ENCODE results near the gene SPO11. TPM values are rescaled to one million over a fixed set of nuclear protein-coding genes. Genes with fewer than 3 reads are reported as not detected.
A peak's percentile ranks its signal among the peaks of the same experiment; 100 is the strongest.

SPO11 gene
- total RNA-seq, 3 donors from 2014 or later (not counting 1 experiment from before 2014, with no cell fraction given): not detected

DNA sequence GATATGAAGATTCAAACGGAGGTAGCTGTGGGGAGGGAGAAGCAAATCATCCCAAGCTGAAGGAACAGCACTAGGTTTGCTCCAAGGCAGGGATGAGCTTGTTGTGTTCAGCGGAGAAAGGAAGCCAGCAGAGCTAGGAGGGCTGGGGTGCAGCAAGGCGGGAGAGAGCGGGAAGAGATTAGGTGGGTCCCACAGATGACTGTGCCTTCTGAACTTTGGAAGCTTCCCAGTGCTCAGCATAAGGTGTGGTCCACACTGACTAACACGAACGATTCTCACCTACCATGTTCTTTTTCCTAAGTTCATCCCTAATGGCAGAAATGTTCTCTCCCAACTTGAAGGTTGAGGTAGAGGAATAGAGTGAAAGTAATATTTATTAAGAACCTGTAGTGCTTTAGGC, 22.7 kb downstream of the SPO11 start:
- TF ChIP-seq CTCF (IDR thresholded peaks at IDR 0.05): no peak
- peak overlapping the region; percentile 86 for H3K4me3 Mint-ChIP-seq
- ATAC-seq (no peak), DNase-seq (no peak)
- Histone ChIP-seq H3K4me3 (ENCODE audit: low read length) (no peak overlapping the region), H3K27ac (ENCODE audit: low read length) (no peak overlapping the region), H3K27me3 (ENCODE audit: control insufficient read depth, insufficient read depth, low read length) (no peaks in the 10 kb centered on the region), H3K9me3 (ENCODE audit: control insufficient read depth, insufficient read depth, low read length) (no peaks in the 10 kb centered on the region), H3K4me1 (ENCODE audit: control insufficient read depth, insufficient read depth, low read length) (peaks cover 10% of the 10 kb centered on the region), H3K36me3 (ENCODE audit: control insufficient read depth, insufficient read depth, low read length) (peaks cover 35% of the 10 kb centered on the region)
- intact Hi-C loops (cut with micrococcal nuclease): no loop called here
- H3K36me3 Mint-ChIP-seq: peaks cover 14% of the 10 kb centered on the region
- no peaks in the 10 kb centered on the region for H3K27me3 Mint-ChIP-seq (ENCODE audit: low read depth in 2 of 2)
- peak overlapping the region; percentile 77 to 83 for H3K27ac Mint-ChIP-seq
- WGBS (ENCODE audit: insufficient coverage): 89% methylated on average over 4 of the region's 6 CpGs
- H3K9me3 Mint-ChIP-seq: no peaks in the 10 kb centered on the region
- H3K4me1 Mint-ChIP-seq: peaks cover 25% of the 10 kb centered on the region in 2 donors

DNA sequence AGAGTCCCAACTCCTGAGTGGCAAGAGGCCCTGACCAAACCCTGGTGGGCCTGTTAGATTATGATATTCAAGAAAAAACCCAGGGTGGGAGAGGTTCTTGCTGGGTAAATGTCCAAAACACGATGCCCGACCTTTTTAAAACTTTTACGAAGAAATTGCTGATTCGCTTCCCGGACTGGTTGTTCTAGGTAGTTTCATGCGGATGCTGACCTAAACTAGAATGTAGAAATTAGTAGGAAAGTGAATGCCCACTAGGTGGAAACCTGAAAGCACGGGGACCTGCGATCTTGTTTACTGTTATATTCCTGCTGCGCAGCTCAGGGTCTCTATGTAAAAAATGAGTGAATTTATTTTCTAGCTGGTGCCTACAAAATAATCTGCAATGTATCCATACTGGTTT, 23.7 kb downstream of the SPO11 start:
- peaks cover 25% of the 10 kb centered on the region in 2 donors for H3K4me1 Mint-ChIP-seq
- peaks cover 10% of the 10 kb centered on the region for H3K4me1 ChIP-seq (ENCODE audit: control insufficient read depth, insufficient read depth, low read length)
- peak overlapping the region; percentile 59 for H3K4me3 Mint-ChIP-seq
- H3K27me3 Mint-ChIP-seq (ENCODE audit: low read depth in 2 of 2): no peaks in the 10 kb centered on the region
- H3K27me3 ChIP-seq (ENCODE audit: control insufficient read depth, insufficient read depth, low read length): no peaks in the 10 kb centered on the region
- no peaks in the 10 kb centered on the region for H3K9me3 ChIP-seq (ENCODE audit: control insufficient read depth, insufficient read depth, low read length)
- no peaks in the 10 kb centered on the region for H3K9me3 Mint-ChIP-seq
- intact Hi-C loops (cut with micrococcal nuclease): no loop called here
- peaks cover 35% of the 10 kb centered on the region for H3K36me3 ChIP-seq (ENCODE audit: control insufficient read depth, insufficient read depth, low read length)
- 96% methylated on average over 9 of the region's 9 CpGs for WGBS (ENCODE audit: insufficient coverage)
- no peak overlapping the region for H3K4me3 ChIP-seq (ENCODE audit: low read length)
- ATAC-seq (no peak), DNase-seq (no peak)
- TF ChIP-seq CTCF (IDR thresholded peaks at IDR 0.05): no peak
- no peak overlapping the region for H3K27ac ChIP-seq (ENCODE audit: low read length)
- peak overlapping the region in 1 of 2 donors; percentile 1 for H3K27ac Mint-ChIP-seq
- peaks cover 14% of the 10 kb centered on the region for H3K36me3 Mint-ChIP-seq

DNA sequence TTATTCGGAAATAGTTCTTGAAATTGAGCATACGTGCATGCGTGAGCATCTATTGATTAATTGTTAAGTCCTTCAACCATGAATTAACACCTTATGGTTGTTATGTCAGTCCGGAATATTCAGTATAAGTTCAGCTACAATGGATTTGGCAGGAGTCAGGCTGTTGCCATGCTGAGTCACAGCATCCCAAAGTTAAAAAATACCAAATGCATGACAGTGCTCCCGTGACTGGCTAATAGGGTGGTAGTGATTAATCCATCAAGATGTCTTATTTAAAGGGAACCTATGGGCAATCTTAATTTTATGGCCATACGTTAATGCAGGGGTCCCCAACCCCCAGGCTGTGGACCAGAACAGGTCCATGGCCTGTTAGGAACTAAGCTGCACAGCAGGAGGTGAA, 31.9 kb downstream of the SPO11 start:
- H3K4me1 Mint-ChIP-seq: no peaks in the 10 kb centered on the region
- Histone ChIP-seq H3K36me3 (ENCODE audit: control insufficient read depth, insufficient read depth, low read length) (peaks cover 43% of the 10 kb centered on the region), H3K4me1 (ENCODE audit: control insufficient read depth, insufficient read depth, low read length) (no peaks in the 10 kb centered on the region), H3K27ac (ENCODE audit: low read length) (no peak overlapping the region), H3K27me3 (ENCODE audit: control insufficient read depth, insufficient read depth, low read length) (no peaks in the 10 kb centered on the region), H3K4me3 (ENCODE audit: low read length) (no peak overlapping the region), H3K9me3 (ENCODE audit: control insufficient read depth, insufficient read depth, low read length) (no peaks in the 10 kb centered on the region)
- ATAC-seq (no peak), DNase-seq (no peak)
- no peaks in the 10 kb centered on the region for H3K27me3 Mint-ChIP-seq (ENCODE audit: low read depth in 2 of 2)
- WGBS (ENCODE audit: insufficient coverage): 100% methylated on average over 6 of the region's 6 CpGs
- H3K36me3 Mint-ChIP-seq: peaks cover under 1% of the 10 kb centered on the region
- H3K9me3 Mint-ChIP-seq: no peaks in the 10 kb centered on the region
- H3K27ac Mint-ChIP-seq: no peak overlapping the region
- no peak for TF ChIP-seq CTCF (IDR thresholded peaks at IDR 0.05)
- intact Hi-C loops (cut with micrococcal nuclease): no loop called here
- H3K4me3 Mint-ChIP-seq: no peak overlapping the region

DNA sequence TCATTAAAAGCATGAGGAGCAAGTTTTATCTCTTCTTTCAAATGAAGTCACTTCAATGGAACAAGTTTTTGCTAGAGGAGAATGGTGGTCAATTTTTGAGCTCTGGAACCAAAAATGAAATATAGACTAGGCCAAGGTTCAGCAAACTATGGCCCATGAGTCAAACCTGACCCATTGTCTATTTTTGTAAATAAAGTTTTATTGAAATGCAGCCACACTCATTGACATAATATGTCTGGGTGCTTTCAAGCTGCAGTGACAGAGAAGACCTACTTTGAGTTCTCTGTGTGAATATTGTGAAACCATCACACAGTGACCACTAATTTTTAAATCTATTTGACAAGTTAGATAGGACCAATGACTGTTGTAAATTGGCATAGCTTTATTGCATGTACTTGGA, 34.8 kb downstream of the SPO11 start:
- H3K4me3 Mint-ChIP-seq: no peak overlapping the region
- intact Hi-C loops (cut with micrococcal nuclease): no loop called here
- H3K27ac Mint-ChIP-seq: no peak overlapping the region
- no peaks in the 10 kb centered on the region for H3K27me3 Mint-ChIP-seq (ENCODE audit: low read depth in 2 of 2)
- Histone ChIP-seq H3K27me3 (ENCODE audit: control insufficient read depth, insufficient read depth, low read length) (no peaks in the 10 kb centered on the region), H3K9me3 (ENCODE audit: control insufficient read depth, insufficient read depth, low read length) (no peaks in the 10 kb centered on the region), H3K4me3 (ENCODE audit: low read length) (no peak overlapping the region), H3K4me1 (ENCODE audit: control insufficient read depth, insufficient read depth, low read length) (no peaks in the 10 kb centered on the region), H3K36me3 (ENCODE audit: control insufficient read depth, insufficient read depth, low read length) (peaks cover 63% of the 10 kb centered on the region), H3K27ac (ENCODE audit: low read length) (no peak overlapping the region)
- DNase-seq (no peak), ATAC-seq (no peak)
- TF ChIP-seq CTCF (IDR thresholded peaks at IDR 0.05): no peak
- H3K9me3 Mint-ChIP-seq: no peaks in the 10 kb centered on the region
- no peaks in the 10 kb centered on the region for H3K4me1 Mint-ChIP-seq
- peaks cover 8% of the 10 kb centered on the region for H3K36me3 Mint-ChIP-seq

Data from natural killer cell (primary cell).